Activated CD4-positive, alpha-beta T cell treated with anti-CD3 and anti-CD28 coated beads, Interleukin-2, Interleukin-6, amounts not matched to agents 100 ng/mL and 50 ng/mL, durations not matched to agents 16 hours and 8 hours (primary cell): Measurements from ENCODE around the gene ZFYVE21.

ENCODE experiments used
- DNase-seq: peaks from one replicate; pipeline ENCODE4 v3.0.0-alpha.2; 2020

ZFYVE21 gene

DNA sequence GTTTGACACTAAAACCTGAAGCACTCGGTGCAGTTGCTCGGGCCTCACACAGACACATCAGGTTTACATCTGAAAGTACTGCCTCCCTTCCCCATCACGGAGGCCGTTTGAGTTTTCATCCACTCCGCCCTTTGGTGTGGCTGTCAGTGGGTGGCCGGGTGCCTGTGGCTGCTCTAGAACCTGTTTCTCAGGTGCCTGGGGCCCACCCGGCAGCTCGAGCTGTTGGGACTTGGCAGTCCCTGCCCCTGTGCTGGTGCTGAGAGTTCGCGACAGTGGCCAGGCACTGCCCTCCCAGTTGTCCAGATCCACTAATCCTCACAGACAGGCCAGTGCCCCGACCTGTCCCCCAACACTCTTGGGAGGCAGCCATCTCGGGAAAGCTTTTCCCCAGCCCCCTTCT lies 22.7 kb upstream of the ZFYVE21 start:
- no peak for DNase-seq

DNA sequence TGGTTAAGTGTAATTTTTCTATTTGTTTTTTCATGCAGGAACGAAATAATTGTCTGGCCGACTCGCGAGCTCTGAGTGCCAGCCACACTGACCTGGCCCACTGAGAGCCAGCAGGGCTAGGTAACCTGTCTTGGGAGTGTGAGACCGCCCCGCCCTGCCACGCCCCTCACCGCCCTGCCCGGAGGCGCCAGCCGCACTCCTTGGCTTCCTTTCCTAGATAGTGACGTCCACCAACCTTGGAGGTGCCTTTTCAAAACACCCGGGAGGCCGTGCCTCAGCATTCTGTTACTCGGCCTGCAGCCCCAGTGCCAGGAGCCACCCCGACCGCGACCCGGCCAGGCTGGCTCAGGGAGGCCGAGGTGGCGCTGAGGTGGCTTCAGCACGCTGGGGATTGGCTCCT lies 22.1 kb upstream of the ZFYVE21 start:
- no peak for DNase-seq

DNA sequence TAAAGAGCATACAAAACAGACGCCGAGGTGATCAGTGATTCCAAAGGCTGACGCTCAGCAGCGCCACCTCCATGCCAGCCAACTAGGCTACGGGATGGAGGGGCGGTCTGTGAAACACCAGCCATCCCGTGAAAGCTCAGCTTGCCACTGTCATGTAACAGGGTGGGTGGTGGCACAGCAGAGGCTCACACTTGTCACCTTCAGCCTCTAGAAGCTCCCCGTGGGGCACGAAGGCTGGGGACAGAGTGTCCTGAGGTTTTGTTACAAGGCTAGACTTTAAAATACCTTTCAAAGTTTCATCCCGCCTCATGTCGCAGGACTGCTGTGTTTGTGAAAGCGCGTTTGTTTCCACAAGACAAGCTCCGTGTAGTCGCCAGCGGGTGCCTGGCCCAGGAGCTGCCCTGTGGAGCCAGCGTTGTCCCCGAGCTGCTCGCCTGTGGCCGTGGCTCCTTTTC lies 21.0 kb upstream of the ZFYVE21 start:
- DNase-seq, result no peak

DNA sequence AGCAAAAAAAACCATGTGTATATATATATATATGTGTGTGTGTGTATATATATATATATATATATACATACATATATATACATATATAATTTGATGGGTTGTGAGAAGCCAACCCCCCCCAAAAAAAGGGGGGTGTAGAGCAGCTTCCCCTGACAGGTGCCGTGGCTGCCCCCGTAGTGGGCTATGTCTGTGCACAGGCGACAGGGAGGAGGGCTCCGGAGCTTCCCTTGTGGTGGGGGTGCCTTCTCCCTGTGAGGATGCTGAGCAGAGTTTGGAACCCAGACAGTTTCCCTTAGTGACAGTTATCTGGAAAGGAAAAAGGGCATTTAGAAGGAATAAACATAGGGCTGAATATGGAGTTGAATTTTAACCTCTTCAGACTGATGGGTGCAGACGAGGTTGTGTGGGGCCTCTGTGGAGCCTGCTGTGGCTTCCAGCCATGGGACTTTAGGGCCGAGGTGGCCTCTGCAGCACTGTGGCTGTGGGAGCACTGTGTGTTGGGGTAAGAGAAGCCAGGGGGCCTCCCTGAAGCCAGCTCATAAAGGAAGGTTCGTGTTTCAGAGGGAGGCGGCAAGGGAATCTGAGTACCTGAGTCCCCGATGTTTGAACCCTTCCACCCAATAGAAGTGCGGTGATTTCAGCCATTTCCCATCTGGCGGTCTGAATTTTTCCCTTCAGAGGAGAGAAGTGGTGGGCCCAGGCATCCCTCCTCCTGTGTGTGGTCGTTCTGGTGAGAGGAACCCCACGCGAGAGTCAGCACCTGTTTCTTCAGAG lies 20.1 kb upstream of the ZFYVE21 start:
- DNase-seq, result no peak

DNA sequence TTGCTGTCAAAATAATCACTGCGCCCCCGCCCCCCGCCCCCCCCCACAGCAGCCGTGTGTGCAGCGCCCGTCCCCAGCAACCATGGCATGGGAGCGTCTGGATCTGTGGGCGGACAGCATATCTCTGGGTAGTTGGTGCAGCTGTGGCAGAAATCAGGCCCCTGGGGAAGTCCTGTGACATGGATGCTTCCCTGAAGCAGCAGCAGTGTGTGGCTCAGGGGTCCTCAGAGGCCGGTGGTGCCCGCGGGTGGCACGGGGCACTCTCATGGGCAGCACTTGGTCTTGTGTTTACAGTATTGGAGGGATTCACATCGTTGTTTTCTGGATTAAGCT lies 19.6 kb upstream of the ZFYVE21 start:
- DNase-seq, result no peak

DNA sequence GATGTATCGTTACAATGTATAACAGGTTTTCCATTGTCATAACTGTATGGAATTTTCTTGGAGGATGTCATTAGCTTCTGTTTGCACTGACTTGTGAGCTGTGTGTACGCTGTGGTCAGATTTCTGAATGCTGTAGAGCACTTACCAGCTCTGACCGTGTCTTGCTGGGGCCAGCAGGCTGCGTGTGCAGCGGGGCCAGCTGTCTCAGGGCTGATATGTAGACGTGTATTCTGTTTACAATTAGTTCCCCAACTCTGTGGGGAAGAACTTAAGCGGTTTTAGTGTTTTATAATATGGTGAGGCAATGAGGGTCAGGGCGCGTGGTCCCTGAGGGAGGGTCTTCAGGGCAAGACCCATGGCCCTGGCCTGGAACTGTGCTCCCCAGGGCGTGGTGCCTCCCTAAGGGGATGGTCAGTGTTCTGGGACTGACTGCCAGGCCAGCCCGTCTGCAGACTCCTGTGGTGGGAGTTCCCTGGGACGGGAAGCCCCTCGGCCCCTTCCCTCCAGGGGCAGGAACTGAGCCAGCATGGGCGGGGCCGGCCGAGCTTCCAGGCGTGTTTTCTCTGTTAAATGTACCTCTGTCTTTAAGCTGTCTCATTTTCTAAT lies 19.0 kb upstream of the ZFYVE21 start:
- no peak for DNase-seq

DNA sequence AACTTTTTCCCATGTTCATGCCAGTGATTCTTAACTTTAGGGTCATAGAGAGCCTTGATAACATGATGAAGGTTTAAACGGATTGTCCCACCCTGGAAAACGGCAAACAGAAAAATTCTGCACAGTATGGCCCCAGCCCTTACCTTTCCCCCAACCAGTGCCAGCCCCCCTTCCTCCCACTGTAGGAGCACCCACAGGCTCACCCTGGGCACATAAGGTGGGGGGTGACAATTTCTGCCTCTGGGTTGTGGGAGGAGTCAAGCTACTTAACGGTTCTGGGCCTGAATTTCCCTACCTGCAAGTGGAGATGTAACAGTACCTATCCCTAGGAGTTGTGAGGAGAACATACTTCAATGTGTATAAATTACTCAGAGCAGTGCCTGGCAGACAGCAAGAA lies 18.4 kb upstream of the ZFYVE21 start:
- DNase-seq, result no peak

DNA sequence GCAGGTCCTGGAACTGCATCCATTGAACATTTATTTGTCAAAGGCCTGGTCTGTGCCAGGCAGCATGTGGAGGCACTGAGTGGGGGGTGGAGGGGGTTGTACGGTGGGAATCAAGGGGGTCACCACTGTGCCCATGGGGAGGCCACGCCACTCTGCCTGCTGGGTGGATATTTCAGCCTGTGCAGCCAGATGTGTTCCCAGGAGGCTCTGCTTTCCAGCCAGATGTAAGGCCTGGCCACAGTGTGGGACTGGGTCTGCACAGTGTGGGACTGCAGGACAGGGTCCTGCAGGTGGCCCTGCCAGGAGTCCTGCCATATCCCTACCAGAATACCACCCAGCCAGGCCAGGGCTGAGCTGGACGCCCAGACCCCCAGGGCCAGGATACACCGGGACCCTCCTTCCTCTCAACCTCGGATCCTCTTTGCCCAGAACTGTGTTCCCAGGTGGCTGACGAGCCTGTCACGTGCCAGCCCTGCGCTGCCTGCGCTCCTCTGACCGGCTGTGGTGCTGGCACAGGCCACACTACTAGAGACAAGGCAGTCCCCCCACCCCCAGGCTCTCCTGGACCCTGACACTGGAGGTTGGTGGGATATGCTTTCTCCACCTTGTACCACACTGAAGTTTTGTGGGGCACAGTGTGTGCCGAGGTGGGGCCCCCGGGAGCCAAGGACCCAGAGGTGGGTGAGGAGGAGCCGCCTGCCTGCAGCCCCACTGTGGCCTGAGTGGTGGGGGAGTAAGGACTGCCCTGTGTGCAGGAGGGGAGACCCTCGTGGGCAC lies 17.8 kb upstream of the ZFYVE21 start:
- no peak for DNase-seq

DNA sequence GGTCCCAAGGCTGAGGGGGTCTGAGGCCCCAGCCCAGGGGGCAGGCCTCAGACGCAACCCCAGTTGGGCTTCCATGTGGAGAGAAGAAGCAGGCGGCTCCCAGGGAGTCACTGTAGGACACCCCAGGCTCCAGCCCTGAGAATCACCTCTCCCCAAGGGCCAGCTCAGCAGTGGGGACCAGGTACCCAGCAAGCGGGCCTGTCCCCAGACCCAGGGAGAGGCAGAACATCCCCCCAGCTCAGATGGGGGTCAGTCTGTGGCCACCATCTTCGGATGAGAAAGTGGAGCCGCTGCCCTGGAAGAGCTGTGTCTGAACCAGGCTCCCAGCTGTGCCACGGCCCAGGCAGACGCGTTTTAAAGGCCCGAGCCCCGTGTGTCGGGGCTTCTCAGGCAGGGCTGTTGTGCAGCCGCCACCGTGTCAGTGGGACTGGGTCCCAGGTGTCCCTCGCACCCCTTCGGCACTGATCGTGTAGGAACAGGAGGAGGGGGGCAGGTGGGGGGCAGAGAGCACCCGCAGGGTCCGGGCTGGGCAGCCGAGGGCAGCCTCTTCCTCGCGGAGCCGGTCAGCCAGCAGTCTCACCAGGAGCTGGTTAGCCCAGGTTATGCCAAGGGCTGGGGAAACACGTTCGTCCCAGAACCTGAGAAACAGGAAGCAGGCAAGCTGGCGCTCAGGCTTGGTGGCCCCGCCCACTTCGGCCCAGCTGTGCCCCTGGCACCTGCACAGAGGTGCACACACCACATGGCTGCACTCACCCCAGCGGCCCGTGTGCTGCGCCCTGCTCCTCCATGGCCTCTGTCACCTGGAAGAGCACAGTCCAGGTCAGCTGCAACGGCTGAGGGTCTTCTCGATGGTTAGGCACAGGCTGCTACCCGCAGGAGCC lies 17.0 kb upstream of the ZFYVE21 start:
- no peak for DNase-seq

DNA sequence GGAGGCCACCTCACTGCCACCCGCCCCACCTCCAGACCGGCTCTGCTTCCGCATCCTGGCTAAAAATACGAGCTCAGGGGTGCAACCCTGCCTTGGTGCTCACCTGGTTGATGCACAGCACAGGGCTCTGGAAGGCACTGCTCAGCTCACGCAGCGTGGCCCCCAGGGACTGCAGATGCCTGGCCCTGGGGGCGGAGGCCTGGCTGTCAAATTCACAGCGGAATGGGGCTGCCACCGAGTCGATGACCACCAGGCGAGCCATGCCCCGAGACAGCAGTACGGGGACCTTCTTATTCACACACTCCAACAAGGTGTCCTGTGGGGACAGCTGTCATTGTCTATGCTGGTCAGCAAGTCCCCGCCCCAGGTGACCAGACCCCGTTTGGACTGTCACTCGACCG lies 16.3 kb upstream of the ZFYVE21 start:
- no peak for DNase-seq

DNA sequence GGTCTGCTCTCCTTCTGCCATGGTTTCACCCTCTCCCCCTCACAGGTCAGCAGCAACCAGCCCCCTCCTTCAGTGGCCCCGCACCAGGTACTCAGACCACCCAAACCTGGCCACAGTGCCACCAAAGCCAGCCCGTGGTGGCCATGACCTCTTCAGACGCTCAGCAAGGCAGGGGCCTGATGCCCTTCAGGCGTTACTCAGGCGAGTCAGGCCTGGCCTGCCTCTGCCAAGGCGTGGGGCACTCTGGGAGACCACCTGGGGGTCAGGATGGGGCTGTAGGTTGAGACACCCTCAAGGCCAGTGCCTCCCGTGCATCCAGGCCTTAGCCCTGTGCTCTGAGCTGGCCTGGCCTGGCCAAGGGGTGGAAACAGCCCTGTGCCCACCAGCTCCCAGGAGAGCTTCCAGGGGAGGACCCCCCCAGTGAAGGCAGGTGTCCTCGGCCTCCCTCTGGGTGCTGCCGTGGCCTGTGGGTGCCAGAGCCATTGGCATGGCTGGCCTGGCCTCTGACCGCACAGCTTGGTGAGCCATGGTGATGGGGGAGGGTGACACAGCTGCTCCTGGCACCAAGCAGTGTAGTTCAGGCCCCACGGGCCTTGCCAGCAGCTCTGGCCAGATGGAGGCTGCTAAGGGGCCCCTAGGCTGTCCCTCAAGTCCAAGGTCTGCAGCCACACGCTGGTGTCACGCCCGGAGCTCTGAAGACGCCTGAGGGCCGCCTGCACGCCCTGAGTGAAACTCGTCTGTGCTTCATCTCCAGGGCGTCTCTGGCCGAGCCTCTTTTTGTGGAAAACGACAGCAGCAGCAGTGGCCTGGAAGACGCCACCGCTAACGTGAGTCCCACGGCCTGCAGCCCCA lies 15.5 kb upstream of the ZFYVE21 start:
- no peak for DNase-seq

DNA sequence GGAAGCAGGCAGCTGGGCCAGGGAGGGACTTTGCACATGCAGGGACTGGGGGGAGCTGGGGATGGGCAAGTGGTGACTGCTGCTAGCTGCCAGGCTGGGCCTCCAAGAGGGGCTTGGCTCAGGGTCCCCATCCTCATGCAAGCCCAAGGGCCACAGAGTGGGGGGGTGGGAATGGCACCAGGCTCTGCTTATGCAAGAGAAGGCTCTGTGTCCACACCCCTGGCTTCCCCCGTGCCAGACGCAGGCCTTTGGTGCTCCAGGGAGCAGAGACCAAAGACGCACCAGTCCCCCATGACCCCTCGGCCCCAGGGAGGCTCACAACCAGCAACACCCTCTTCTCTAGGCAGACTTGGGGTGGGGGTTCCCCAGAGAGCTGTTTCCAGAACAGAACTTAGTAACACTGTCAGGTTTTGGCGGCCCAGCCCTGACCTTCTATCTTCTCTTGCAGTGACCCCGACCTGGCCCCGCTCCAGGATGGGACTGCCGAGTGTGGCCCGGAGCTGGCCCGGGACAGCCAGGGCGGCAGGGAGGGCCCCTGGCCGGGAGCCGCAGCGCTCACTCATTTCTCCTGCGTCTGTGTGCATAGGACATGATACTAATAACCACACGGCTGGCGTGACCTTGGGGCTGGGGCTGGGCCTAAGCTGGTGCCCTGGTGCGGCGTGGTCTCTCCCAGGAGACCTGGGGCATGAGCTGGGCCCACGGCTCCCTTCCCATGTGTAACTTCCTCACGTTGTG lies 14.7 kb upstream of the ZFYVE21 start:
- DNase-seq, result no peak

DNA sequence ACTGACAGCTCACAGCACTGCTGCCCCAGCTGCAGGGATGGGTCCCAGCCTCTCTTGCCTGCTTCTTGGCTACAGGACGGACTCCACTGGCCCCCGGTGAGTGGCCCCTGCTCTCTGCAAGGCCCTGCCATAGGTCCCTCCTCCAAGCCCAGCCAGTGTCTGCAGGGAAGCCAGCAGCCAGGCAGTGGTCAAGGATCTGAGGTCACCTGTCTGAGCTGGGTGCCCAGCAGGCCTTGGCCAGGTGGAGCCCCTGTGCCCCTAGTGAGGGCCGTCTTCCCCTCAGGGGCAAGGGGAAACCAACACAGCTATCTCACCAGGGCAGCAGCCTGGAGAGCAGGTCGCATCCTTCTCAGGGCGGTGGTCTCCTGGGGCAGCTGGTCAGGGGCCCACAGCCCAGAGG lies 13.5 kb upstream of the ZFYVE21 start:
- no peak for DNase-seq

DNA sequence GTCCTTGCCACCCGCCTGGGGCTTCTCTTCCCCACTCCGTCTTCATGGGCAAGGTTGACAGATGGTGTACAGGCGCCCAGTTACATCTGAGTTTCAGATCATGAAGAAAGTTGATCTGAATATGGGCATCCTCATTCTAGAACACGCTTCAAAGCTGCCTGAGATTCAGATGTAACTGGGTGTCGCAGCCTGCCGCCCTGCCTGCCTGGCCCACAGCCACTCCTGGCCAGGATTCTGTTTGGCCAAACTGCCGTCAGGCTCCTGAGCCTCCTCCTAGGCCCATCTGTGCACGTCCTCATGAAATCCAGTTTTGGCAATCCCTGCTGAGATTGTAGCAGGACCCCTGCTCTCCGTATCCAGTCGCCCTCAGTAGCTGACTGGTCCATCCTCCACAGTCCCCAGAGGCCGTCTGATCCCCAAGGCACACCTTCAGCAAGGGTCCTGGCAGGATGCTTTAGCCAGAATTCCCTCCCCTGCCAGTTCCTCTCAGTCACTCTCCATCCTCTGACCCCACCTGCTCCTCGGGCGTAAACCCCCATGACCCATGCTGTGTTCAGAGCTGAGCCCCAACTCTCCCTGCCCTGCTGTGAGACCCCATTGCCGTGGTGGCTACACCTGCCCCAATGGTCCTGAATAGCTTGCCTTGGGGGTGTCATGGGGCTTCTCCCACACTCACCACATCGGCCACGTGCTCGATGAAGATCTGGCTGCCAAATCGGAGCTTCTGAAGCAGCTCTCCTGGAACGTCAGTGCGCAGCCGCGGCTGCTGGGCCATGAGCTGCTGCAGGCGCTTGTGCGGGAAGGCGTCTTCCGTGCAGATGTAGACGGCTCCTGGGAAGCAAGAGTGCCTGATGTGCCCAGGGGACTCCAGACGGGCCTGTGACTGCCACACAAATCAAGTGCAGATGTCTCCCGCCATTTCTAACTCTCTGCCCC lies 12.8 kb upstream of the ZFYVE21 start:
- DNase-seq, result no peak

DNA sequence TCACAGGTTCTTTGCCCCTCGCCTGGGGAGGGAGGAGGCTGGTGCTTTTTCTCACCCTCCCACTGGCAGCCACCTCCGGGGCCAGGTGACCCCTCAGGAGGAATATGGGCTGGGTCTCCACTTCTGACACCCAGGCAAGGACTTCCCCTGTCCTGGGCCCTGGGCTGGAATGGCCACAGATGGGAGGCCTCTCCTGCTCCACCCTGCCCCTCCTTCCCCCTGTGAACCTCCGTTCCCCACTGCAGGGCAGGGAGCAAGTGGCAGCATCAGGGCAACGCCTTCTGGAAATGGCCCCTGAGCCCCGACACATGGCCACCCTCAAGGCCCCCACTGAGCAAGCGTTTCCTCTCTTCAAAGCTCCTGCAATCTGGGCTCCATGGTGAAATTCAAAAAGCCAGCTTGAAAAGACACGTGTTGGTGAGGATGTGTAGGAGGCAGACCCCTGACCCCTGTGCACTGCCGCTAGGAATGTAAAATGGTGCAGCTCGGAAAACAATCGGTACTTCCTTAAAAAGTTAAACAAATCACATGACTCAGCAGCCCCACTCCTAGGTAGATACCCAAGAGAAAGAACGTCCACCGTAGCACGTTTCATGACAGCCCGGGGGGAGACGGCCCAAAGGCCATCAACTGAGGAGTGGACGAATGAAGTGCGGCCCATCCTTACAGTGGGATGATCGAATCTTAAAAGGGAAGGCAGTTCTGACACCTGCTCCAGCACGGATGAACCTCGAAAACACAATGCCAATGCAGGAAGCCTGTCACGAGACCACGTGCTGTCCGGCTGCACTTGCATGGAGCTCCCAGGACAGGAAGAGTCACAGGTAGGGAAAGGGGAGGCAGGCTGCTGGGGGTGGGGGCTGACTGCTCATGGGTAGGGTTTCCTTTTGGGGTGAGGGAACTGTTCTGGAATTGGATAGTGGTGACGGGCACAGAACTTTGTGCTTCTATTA lies 11.9 kb upstream of the ZFYVE21 start:
- no peak for DNase-seq

DNA sequence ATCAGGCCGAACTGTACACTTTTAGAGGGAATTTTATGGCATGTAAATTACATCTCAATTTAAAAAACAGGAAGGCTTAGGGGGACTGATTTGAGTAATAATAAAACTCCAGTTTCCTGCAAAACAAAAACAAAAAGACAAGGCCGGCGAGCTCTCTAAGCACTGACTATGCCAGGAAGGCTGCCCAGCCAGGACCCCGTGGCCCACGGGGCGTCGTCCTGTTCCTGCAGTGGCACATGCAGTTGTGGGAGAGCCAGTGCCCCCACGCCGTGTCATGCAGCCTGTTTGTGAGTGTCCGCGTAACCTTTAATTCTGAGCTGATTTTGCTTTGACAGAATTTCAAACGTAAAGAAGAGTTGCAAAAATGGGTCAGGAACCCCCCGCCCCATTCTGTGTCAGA lies 10.9 kb upstream of the ZFYVE21 start:
- DNase-seq, result no peak

DNA sequence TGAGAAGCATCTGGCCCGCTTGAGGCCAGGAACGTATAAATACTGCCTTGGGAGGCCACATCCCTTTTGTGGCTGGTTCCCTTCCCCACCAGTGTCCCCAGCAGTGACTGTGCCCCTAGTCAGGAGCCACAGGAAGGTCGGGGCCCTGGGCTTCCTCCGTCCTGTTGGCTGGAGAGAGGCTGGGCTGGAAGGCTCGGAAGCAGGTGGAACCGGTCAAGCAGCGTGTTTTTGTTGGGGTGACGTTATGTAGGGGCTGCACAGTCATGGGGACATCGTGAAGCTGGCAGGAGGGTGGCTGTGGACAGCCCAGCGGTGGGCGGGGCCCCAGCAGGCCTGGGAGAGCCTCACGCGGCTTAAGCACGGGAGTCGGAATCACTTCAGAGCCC lies 10.5 kb upstream of the ZFYVE21 start:
- DNase-seq, result no peak

DNA sequence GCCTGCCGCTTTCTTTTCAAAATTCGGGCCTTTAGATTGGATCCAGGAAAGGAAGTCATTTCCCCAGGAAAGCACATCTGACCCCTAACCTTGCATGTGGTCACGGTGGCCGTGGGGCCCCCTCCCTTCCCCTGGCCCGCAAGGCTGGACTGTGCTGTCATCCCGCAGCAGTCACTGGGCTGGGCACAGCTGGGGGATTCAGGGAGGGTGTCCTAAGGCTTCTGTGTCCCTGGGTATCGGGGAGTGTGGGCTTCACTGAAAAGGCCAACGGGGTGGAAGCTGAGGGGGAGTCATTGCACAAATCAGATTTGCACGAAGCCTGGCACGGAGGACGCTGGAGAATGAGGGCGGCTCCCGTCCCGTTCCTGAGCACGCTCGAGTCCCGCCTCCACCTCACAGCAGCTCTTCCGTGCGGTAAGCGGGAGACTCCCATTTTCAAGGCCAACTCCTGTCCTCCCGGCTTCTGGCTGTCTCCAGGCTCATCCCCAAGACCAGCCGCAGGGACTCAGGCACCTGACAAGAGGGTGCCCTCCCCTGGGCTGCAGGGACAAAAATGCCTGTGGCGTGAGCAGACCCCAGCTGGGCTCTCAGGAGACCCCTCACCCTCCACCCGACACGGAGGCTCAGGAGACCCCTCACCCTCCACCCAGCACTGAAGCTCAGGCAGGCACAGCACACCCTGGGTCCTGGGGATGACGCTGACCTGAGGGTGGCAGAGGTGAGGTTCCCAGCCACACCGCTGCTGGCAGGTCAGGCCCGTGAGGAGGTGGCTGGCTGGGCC lies 9.9 kb upstream of the ZFYVE21 start:
- DNase-seq, result no peak
